OCI-LY1 (cell line): ENCODE measurements around the gene NFYC.
A peak's percentile ranks its signal among the peaks of the same experiment; 100 is the strongest.

Source experiments
- H2AFZ ChIP-seq: fragments of 200-600 bp; sonication (generic), shearing (Covaris generic); 2 replicates; pipeline ENCODE4 v1.6.0; 2014; ENCODE audit warnings: antibody characterized with exemption, mild to moderate bottlenecking, low read length
- H3F3A ChIP-seq: fragments of 200-600 bp; sonication (generic), shearing (Covaris generic); 2 replicates; pipeline ENCODE4 v1.6.0; 2014; ENCODE audit warnings: mild to moderate bottlenecking, antibody characterized with exemption, low read length, moderate library complexity; ENCODE audit not compliant: insufficient read depth
- H3K27ac ChIP-seq: fragments of 200-600 bp; sonication (generic); 2 replicates; pipeline ENCODE4 v1.5.1; 2014; ENCODE audit warnings: low read length, mixed run types, mild to moderate bottlenecking, low read depth; ENCODE audit not compliant: poor library complexity, severe bottlenecking
- H3K27me3 ChIP-seq: fragments of 200-600 bp; sonication (generic); 2 replicates; pipeline ENCODE4 v1.6.0; 2014; ENCODE audit warnings: antibody characterized with exemption, mild to moderate bottlenecking, low read length, moderate library complexity; ENCODE audit not compliant: insufficient read depth
- H3K36me3 ChIP-seq: fragments of 200-600 bp; sonication (generic); 2 replicates; pipeline ENCODE4 v1.6.1; 2014; ENCODE audit warnings: mild to moderate bottlenecking, antibody characterized with exemption, low read length, moderate library complexity, mixed read lengths; ENCODE audit not compliant: insufficient read depth
- H3K4me1 ChIP-seq: fragments of 200-600 bp; sonication (generic); 2 replicates; pipeline ENCODE4 v1.5.1; 2014; ENCODE audit warnings: mild to moderate bottlenecking, low read length, moderate library complexity; ENCODE audit not compliant: insufficient read depth, severe bottlenecking
- H3K4me2 ChIP-seq: fragments of 200-600 bp; sonication (generic), shearing (Covaris generic); 2 replicates; pipeline ENCODE4 v1.6.1; 2014; ENCODE audit warnings: low read length
- H3K4me3 ChIP-seq: fragments of 200-600 bp; sonication (generic); 2 replicates; pipeline ENCODE4 v1.5.1; 2014; ENCODE audit warnings: low read length, low read depth, mild to moderate bottlenecking, mixed read lengths; ENCODE audit not compliant: poor library complexity, severe bottlenecking
- H3K79me2 ChIP-seq: fragments of 200-600 bp; shearing (Covaris generic); 2 replicates; pipeline ENCODE4 v1.6.1; 2016; ENCODE audit warnings: mixed run types, low read length, mixed read lengths; ENCODE audit not compliant: insufficient read depth
- H3K9ac ChIP-seq: fragments of 200-600 bp; sonication (generic), shearing (Covaris generic); 2 replicates; pipeline ENCODE4 v1.6.1; 2014; ENCODE audit warnings: mild to moderate bottlenecking, low read length, mixed read lengths
- H3K9me2 ChIP-seq: fragments of 200-600 bp; sonication (generic), shearing (Covaris generic); 2 replicates; pipeline ENCODE4 v1.6.1; 2014; ENCODE audit warnings: low read depth, mild to moderate bottlenecking, low read length, mixed read lengths
- H3K9me3 ChIP-seq: fragments of 200-600 bp; shearing (Covaris generic); 2 replicates; pipeline ENCODE4 v1.6.1; 2014; ENCODE audit warnings: low read length, mixed read lengths
- H4K20me1 ChIP-seq: fragments of 200-600 bp; sonication (generic), shearing (Covaris generic); 2 replicates; pipeline ENCODE4 v1.6.0; 2016; ENCODE audit warnings: mild to moderate bottlenecking, low read length; ENCODE audit not compliant: insufficient read depth
- EZH2 ChIP-seq: fragments of 200-600 bp; sonication (generic), shearing (Covaris generic); IDR thresholded peaks from 2 replicates; pipeline ENCODE4 v1.8.0; 2017; ENCODE audit warnings: borderline replicate concordance, mixed run types, mild to moderate bottlenecking, antibody characterized with exemption, low read length, moderate library complexity, mixed read lengths
- TF ChIP-seq, protein P1 (sequence below): fragments of 200-600 bp; sonication (generic), shearing (Covaris generic); IDR thresholded peaks from 2 replicates; pipeline ENCODE4 v1.5.1; 2017; ENCODE audit warnings: mild to moderate bottlenecking, antibody characterized with exemption, low read length, moderate library complexity, mixed read lengths

NFYC gene

GRCh38 chr1:40819101-40819500 is 127.6 kb downstream of the NFYC start:
- Histone ChIP-seq H3K4me1 (no peaks in the 10 kb centered on the region), H3F3A (no peaks in the 10 kb centered on the region), H2AFZ (no peak overlapping the region), H3K27ac (no peak overlapping the region), H3K4me2 (peak overlapping the region; percentile 63; the same call in 1 of the 2 replicates), H3K79me2 (no peaks in the 10 kb centered on the region), H3K9me3 (no peaks in the 10 kb centered on the region), H3K9me2 (no peaks in the 10 kb centered on the region), H4K20me1 (no peaks in the 10 kb centered on the region), H3K27me3 (0 out of 2 replicates have a peak, but pooled peaks cover 4% of the 10 kb centered on the region), H3K9ac (no peak overlapping the region), H3K4me3 (no peak overlapping the region), H3K36me3 (no peaks in the 10 kb centered on the region)
- TF ChIP-seq, protein P1, sequence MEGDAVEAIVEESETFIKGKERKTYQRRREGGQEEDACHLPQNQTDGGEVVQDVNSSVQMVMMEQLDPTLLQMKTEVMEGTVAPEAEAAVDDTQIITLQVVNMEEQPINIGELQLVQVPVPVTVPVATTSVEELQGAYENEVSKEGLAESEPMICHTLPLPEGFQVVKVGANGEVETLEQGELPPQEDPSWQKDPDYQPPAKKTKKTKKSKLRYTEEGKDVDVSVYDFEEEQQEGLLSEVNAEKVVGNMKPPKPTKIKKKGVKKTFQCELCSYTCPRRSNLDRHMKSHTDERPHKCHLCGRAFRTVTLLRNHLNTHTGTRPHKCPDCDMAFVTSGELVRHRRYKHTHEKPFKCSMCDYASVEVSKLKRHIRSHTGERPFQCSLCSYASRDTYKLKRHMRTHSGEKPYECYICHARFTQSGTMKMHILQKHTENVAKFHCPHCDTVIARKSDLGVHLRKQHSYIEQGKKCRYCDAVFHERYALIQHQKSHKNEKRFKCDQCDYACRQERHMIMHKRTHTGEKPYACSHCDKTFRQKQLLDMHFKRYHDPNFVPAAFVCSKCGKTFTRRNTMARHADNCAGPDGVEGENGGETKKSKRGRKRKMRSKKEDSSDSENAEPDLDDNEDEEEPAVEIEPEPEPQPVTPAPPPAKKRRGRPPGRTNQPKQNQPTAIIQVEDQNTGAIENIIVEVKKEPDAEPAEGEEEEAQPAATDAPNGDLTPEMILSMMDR: no peak
- no peak for TF ChIP-seq EZH2

DNA sequence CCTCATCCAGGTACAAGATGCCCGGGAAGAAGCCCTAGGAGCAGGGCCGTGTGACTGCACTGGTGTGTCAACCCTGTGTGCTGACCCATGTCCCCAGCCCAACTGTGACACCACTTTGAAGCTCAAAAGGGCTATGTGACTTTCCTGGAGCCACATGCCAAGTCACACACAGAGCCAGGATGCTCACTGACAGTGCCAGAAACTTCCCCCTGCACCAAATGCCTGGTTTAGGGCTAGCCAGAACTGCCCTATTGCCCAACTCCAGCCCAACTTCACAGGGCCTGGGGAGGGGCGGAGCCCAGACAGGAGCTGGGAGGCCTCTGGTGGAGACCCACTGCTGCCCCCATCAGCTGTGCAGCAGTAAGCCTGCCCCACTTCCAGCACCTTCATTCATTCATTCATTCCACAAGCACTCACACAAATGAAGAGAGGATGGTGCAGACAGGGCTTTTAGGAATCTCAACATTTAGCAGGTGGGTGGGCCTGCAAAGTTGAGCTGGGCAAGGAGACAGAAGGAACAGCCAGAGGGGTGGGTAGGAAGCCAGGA is 128.8 kb downstream of the NFYC start:
- Histone ChIP-seq H3K4me1 (no peaks in the 10 kb centered on the region), H3K79me2 (no peaks in the 10 kb centered on the region), H3K27me3 (peaks cover 4% of the 10 kb centered on the region; the same call in 1 of the 2 replicates), H2AFZ (no peak overlapping the region), H3F3A (no peaks in the 10 kb centered on the region), H3K4me2 (no peak overlapping the region), H4K20me1 (no peaks in the 10 kb centered on the region), H3K27ac (no peak overlapping the region), H3K4me3 (no peak overlapping the region), H3K9me2 (no peaks in the 10 kb centered on the region), H3K9ac (no peak overlapping the region), H3K36me3 (no peaks in the 10 kb centered on the region), H3K9me3 (no peaks in the 10 kb centered on the region)
- TF ChIP-seq EZH2: no peak
- TF ChIP-seq, protein P1: no peak; the same call in 1 of the 2 replicates
